IPS-18c (cell line): Measurements from ENCODE around the gene PKP4.

Experiments used
- H3K4me3 ChIP-seq: 2 replicates; pipeline ENCODE4 v1.7.0; 2013; ENCODE audit warnings: low read depth, mild to moderate bottlenecking, low read length, moderate library complexity; ENCODE audit not compliant: insufficient read depth
- H3K9me3 ChIP-seq: one replicate; pipeline ENCODE4 v1.6.1; 2013; ENCODE audit warnings: mild to moderate bottlenecking, low read length, moderate library complexity; ENCODE audit not compliant: control insufficient read depth, insufficient read depth

The PKP4 gene

GRCh38 chr2:158723181-158723838 is 266.6 kb downstream of the PKP4 start:
- H3K9me3 ChIP-seq = no peaks in the 10 kb centered on the region
- no peak overlapping the region for H3K4me3 ChIP-seq

- H3K9me3 ChIP-seq = no peaks in the 10 kb centered on the region
- no peak overlapping the region for H3K4me3 ChIP-seq
These were observed 267.4 kb downstream of the PKP4 start for GRCh38 chr2:158723921-158724802.

GRCh38 chr2:158724803-158725381 is 268.1 kb downstream of the PKP4 start:
- Histone ChIP-seq H3K4me3 (no peak overlapping the region), H3K9me3 (no peaks in the 10 kb centered on the region)

GRCh38 chr2:158725441-158725891 is 268.7 kb downstream of the PKP4 start:
- no peak overlapping the region for H3K4me3 ChIP-seq

GRCh38 chr2:158726911-158727592 is 270.3 kb downstream of the PKP4 start:
- H3K9me3 ChIP-seq = peaks cover 2% of the 10 kb centered on the region

More at GRCh38 chr2:158725441-158725891, 268.7 kb downstream of the PKP4 start:
- H3K9me3 ChIP-seq = no peaks in the 10 kb centered on the region

GRCh38 chr2:158728422-158728821 is 271.7 kb downstream of the PKP4 start:
- no peak overlapping the region for H3K4me3 ChIP-seq

More at GRCh38 chr2:158726911-158727592, 270.3 kb downstream of the PKP4 start:
- H3K4me3 ChIP-seq = no peak overlapping the region

GRCh38 chr2:158729451-158729850 is 272.7 kb downstream of the PKP4 start:
- Histone ChIP-seq H3K4me3 (no peak overlapping the region), H3K9me3 (peaks cover 2% of the 10 kb centered on the region)

More at GRCh38 chr2:158728422-158728821, 271.7 kb downstream of the PKP4 start:
- peaks cover 2% of the 10 kb centered on the region for H3K9me3 ChIP-seq

GRCh38 chr2:158729873-158730620 is 273.3 kb downstream of the PKP4 start:
- no peak overlapping the region for H3K4me3 ChIP-seq
- peaks cover 2% of the 10 kb centered on the region for H3K9me3 ChIP-seq

- Histone ChIP-seq H3K4me3 (no peak overlapping the region), H3K9me3 (peaks cover 2% of the 10 kb centered on the region)
These were observed 273.9 kb downstream of the PKP4 start for GRCh38 chr2:158730621-158731140.

- Histone ChIP-seq H3K4me3 (no peak overlapping the region), H3K9me3 (peaks cover 2% of the 10 kb centered on the region)
These were observed 274.6 kb downstream of the PKP4 start for GRCh38 chr2:158731386-158731785.
